CD4-positive, alpha-beta T cell (primary cell): Measurements from ENCODE around the gene NRXN3. TPM values are rescaled to one million over a fixed set of nuclear protein-coding genes. Genes with fewer than 3 reads are reported as not detected.

Experiments
- ATAC-seq: fragments of 200-7000 bp; cut with Tn5 transposase; one replicate; pipeline ENCODE4 v1.10.0; 2022; ENCODE audit warnings: mild to moderate bottlenecking; ENCODE audit not compliant: poor library complexity
- CTCF ChIA-PET: fragments of 350-600 bp; sonication (Branson Sonifier 250); formaldehyde crosslinking; loops from one replicate; lab custom pipeline; 2021; ENCODE audit warnings: antibody characterized with exemption, inconsistent platforms; lab: Charles Lee
- POLR2A ChIA-PET: fragments of 350-600 bp; sonication (Branson Sonifier 250); formaldehyde crosslinking; loops from one replicate; lab custom pipeline; 2021; ENCODE audit warnings: antibody characterized with exemption, inconsistent platforms; lab: Charles Lee
- DNase-seq, 14 experiments: peaks; one replicate each; pipeline ENCODE4 v3.0.0-alpha.2; 2013 to 2020; ENCODE audit warnings: mixed read lengths in 2 of 14
- H3K27ac ChIP-seq, 2 donors: one replicate each; pipeline versions ENCODE4 v1.5.1 to v1.7.0; 2013; ENCODE audit warnings: low read length in 2 of 2, low read depth in 1 of 2, mild to moderate bottlenecking in 1 of 2
- H3K27me3 ChIP-seq, 2 experiments: 1 replicate in 1 of 2; 2 replicates in 1 of 2; pipeline versions ENCODE4 v1.6.1 to v1.7.0; 2013; ENCODE audit warnings: low read length in 2 of 2, control low read depth in 1 of 2, mild to moderate bottlenecking in 1 of 2, moderate library complexity in 1 of 2; ENCODE audit not compliant: insufficient read depth in 2 of 2, control insufficient read depth in 1 of 2
- H3K36me3 ChIP-seq: one replicate; pipeline ENCODE4 v1.6.1; 2013; ENCODE audit warnings: low read length, control low read depth; ENCODE audit not compliant: insufficient read depth
- H3K4me1 ChIP-seq: one replicate; pipeline ENCODE4 v1.6.1; 2013; ENCODE audit warnings: low read length, control low read depth; ENCODE audit not compliant: insufficient read depth
- H3K4me3 ChIP-seq: one replicate; pipeline ENCODE4 v1.5.1; 2013; ENCODE audit warnings: mild to moderate bottlenecking, low read length, moderate library complexity
- H3K9me3 ChIP-seq, 2 experiments: 1 replicate in 1 of 2; 2 replicates in 1 of 2; pipeline versions ENCODE4 v1.6.1 to v1.7.0; 2013; ENCODE audit warnings: low read length in 2 of 2, mild to moderate bottlenecking in 2 of 2, control low read depth in 1 of 2, moderate library complexity in 1 of 2; ENCODE audit not compliant: control insufficient read depth in 1 of 2, insufficient read depth in 1 of 2
- H3K27ac Mint-ChIP-seq: one replicate; pipeline ENCODE4 v1.8.0; 2020; ENCODE audit warnings: mixed read lengths
- H3K27me3 Mint-ChIP-seq: one replicate; pipeline ENCODE4 v1.8.0; 2021; ENCODE audit warnings: mixed read lengths
- H3K36me3 Mint-ChIP-seq: one replicate; pipeline ENCODE4 v1.8.0; 2021; ENCODE audit warnings: low read depth, mixed read lengths
- H3K4me1 Mint-ChIP-seq: one replicate; pipeline ENCODE4 v1.8.0; 2021; ENCODE audit warnings: low read depth, mixed read lengths
- H3K4me3 Mint-ChIP-seq: one replicate; pipeline ENCODE4 v1.8.0; 2020; ENCODE audit warnings: mild to moderate bottlenecking, mixed read lengths
- H3K9me3 Mint-ChIP-seq: one replicate; pipeline ENCODE4 v1.8.0; 2020; ENCODE audit warnings: mixed read lengths
- intact Hi-C, 2 experiments: fragments of 100-400 bp; cut with DNase I in 1 of 2; cut with micrococcal nuclease in 1 of 2; formaldehyde crosslinking; loops; one replicate each; pipeline versions ENCODE4 v1.15.1 to v1.9.0; 2023 to 2025; cut with DNase I, micrococcal nuclease
- total RNA-seq, 174 experiments: library from RNA in 2 of 174; stranded (reverse) in 2 of 174; gene quantifications; one replicate each; pipeline ENCODE4 v1.2.3 and lab custom pipeline; 2021 to 2026
- TF ChIP-seq, protein P1 (sequence below): fragments of 200-600 bp; IDR thresholded peaks from one replicate; pipeline ENCODE4 v1.8.0; 2022; ENCODE audit warnings: antibody characterized with exemption, mild to moderate bottlenecking

NRXN3 gene
- total RNA-seq, 2 experiments from 2014 or later = not detected

DNA sequence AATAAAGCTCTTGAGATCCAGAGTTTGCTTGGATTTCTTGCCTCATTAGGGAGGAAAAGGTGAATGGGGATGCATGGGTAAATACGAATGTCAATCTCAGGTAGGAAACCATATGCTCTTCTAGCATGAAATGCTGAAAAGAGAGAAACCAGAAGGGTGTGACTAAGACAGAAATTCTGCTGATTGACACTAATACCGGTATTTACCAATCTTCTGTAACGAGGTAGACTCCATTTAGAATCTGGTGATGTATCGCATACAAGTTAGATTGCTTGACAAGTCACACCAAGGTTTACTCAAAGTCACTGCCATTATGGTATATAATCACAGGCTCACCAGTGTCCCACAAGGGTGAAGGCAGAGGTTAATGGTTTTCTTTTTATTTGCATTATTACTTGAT lies 337.9 kb downstream of the NRXN3 start:
- TF ChIP-seq, protein P1, sequence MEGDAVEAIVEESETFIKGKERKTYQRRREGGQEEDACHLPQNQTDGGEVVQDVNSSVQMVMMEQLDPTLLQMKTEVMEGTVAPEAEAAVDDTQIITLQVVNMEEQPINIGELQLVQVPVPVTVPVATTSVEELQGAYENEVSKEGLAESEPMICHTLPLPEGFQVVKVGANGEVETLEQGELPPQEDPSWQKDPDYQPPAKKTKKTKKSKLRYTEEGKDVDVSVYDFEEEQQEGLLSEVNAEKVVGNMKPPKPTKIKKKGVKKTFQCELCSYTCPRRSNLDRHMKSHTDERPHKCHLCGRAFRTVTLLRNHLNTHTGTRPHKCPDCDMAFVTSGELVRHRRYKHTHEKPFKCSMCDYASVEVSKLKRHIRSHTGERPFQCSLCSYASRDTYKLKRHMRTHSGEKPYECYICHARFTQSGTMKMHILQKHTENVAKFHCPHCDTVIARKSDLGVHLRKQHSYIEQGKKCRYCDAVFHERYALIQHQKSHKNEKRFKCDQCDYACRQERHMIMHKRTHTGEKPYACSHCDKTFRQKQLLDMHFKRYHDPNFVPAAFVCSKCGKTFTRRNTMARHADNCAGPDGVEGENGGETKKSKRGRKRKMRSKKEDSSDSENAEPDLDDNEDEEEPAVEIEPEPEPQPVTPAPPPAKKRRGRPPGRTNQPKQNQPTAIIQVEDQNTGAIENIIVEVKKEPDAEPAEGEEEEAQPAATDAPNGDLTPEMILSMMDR = no peak
- no peaks in the 10 kb centered on the region for H3K9me3 ChIP-seq
- intact Hi-C loops = no loop called here
- no peak overlapping the region for H3K4me3 ChIP-seq
- H3K36me3 ChIP-seq = no peaks in the 10 kb centered on the region
- Mint-ChIP-seq H3K27me3 (no peaks in the 10 kb centered on the region), H3K27ac (no peak overlapping the region), H3K4me3 (no peak overlapping the region), H3K9me3 (no peaks in the 10 kb centered on the region), H3K4me1 (no peaks in the 10 kb centered on the region), H3K36me3 (no peaks in the 10 kb centered on the region)
- ChIA-PET CTCF (no interaction called here), POLR2A (interaction anchor here (0.6 kb wide), 1 partner anchor 10 kb away, joined by 4 read pairs; no protein-coding TSS in a partner anchor)
- H3K27ac ChIP-seq = no peak overlapping the region
- H3K4me1 ChIP-seq = no peaks in the 10 kb centered on the region
- ATAC-seq (no peak), DNase-seq (no peak)
- no peaks in the 10 kb centered on the region for H3K27me3 ChIP-seq

DNA sequence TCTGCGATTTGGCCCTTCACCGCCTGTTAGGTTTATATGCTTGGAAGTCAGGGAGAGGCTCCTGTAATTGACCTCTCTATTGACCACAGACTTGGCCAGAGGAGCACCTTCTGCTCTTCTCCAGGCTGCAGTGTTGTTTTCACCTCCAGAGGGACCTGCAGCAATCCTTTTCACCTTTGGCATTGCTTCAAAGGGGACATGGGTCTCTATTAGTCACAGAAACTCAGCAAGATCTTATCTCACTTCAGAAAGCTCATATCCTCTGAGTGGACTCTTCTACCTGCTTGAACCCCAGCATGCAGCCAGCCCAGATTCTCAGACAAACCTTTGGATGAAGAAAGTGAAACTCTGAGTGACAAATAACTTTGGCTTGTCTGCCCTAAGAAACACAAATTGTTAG lies 339.3 kb downstream of the NRXN3 start:
- intact Hi-C loops = no loop called here
- H3K4me3 ChIP-seq = no peak overlapping the region
- H3K27me3 Mint-ChIP-seq = no peaks in the 10 kb centered on the region
- H3K36me3 ChIP-seq = no peaks in the 10 kb centered on the region
- H3K4me1 ChIP-seq = no peaks in the 10 kb centered on the region
- DNase-seq (no peak), ATAC-seq (no peak)
- H3K4me1 Mint-ChIP-seq = no peaks in the 10 kb centered on the region
- no peaks in the 10 kb centered on the region for H3K27me3 ChIP-seq
- TF ChIP-seq, protein P1 = no peak
- H3K4me3 Mint-ChIP-seq = no peak overlapping the region
- H3K36me3 Mint-ChIP-seq = no peaks in the 10 kb centered on the region
- POLR2A ChIA-PET = no interaction called here
- no peak overlapping the region for H3K27ac ChIP-seq
- H3K9me3 Mint-ChIP-seq = no peaks in the 10 kb centered on the region
- CTCF ChIA-PET = no interaction called here
- no peak overlapping the region for H3K27ac Mint-ChIP-seq
- H3K9me3 ChIP-seq = no peaks in the 10 kb centered on the region

DNA sequence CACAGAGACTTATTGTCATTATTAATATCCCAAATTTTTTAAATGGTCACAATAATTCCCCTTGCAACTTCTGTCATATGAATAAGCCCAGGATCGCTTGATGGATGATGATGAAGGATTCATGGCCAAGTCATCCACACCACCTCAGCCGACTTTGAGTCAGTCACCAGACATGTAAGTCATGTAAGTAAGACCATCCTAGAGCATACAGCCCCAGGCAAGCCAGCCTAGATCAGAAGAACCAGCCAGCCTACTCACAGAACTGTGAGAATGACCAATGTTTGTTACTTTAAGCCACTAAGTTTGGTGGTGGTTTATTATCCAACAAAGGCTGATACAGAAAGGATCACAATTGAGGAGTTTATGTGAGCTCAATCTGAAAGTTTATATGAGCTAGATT lies 341.8 kb downstream of the NRXN3 start:
- ChIA-PET POLR2A (no interaction called here), CTCF (no interaction called here)
- intact Hi-C loops = no loop called here
- H3K27ac Mint-ChIP-seq = no peak overlapping the region
- Histone ChIP-seq H3K27ac (no peak overlapping the region), H3K27me3 (no peaks in the 10 kb centered on the region), H3K4me1 (no peaks in the 10 kb centered on the region), H3K36me3 (no peaks in the 10 kb centered on the region), H3K4me3 (no peak overlapping the region), H3K9me3 (no peaks in the 10 kb centered on the region)
- DNase-seq (no peak), ATAC-seq (no peak)
- TF ChIP-seq, protein P1 = no peak
- H3K4me1 Mint-ChIP-seq = no peaks in the 10 kb centered on the region
- H3K27me3 Mint-ChIP-seq = no peaks in the 10 kb centered on the region
- no peaks in the 10 kb centered on the region for H3K36me3 Mint-ChIP-seq
- peaks cover 5% of the 10 kb centered on the region for H3K9me3 Mint-ChIP-seq
- no peak overlapping the region for H3K4me3 Mint-ChIP-seq
